ENCODE measurements around the gene VAMP1. TPM values are rescaled to one million over a fixed set of nuclear protein-coding genes. Genes with fewer than 3 reads are reported as not detected.

VAMP1 gene
- total and polyA plus RNA-seq, 2 donors (not counting 3 experiments of a cell fraction or from before 2014, with no cell fraction given): 7.0 to 9.0 TPM

GRCh38 chr12:6507102-6507998 is 36.9 kb upstream of the VAMP1 start:
- peak overlapping the region; percentile 7 for H2AFZ ChIP-seq (ENCODE audit: low read depth, low read length)
- no peak for FAIRE-seq

More at GRCh38 chr12:6507102-6507998, 36.9 kb upstream of the VAMP1 start:
- Histone ChIP-seq H3K36me3 (ENCODE audit: control insufficient read depth in 2 of 2, extremely low read depth in 1 of 2, insufficient read depth in 2 of 2, low read length in 2 of 2) (peaks cover 3 to 7% of the 10 kb centered on the region in 2 experiments), H3K9ac (replicated peaks; ENCODE audit: extremely low read depth, insufficient read depth, low read length) (no peak overlapping the region), H3K4me3 (replicated peaks in 1 of 3; ENCODE audit: insufficient read depth in 1 of 3, low read depth in 1 of 3, low read length in 3 of 3) (no peak overlapping the region), H3K9me1 (replicated peaks; ENCODE audit: control insufficient read depth, extremely low read depth, insufficient read depth, low read length) (no peaks in the 10 kb centered on the region), H3K79me2 (ENCODE audit: control insufficient read depth, insufficient read depth, low read length) (peaks cover 36% of the 10 kb centered on the region), H3K4me1 (ENCODE audit: control insufficient read depth, extremely low read depth, insufficient read depth, low read length) (peaks cover 2% of the 10 kb centered on the region), H4K20me1 (replicated peaks; ENCODE audit: control insufficient read depth, extremely low read depth, insufficient read depth, low read length) (no peaks in the 10 kb centered on the region), H3K4me2 (ENCODE audit: insufficient read depth, low read length) (no peak overlapping the region), H3K9me3 (replicated peaks; ENCODE audit: control insufficient read depth, insufficient read depth, low read length) (no peaks in the 10 kb centered on the region), H3K27ac (ENCODE audit: insufficient read depth, low read depth, low read length) (no peak overlapping the region), H3K27me3 (ENCODE audit: control insufficient read depth in 2 of 2, insufficient read depth in 2 of 2, low read length in 2 of 2) (no peaks in the 10 kb centered on the region)
- TSS peak; percentile 69 for BruUV-seq (replicated peaks)
- ChIA-PET POLR2A (interaction anchor here (0.9 kb wide), 1 partner anchor 15 kb away, joined by 3 read pairs; the partner anchor contains the start of gene MRPL51), CTCF (interaction anchor here (0.9 to 1.2 kb wide), 2 partner anchors 14 to 30 kb away, joined by 3 to 5 read pairs; partner anchors contain the start of gene MRPL51)
- DNase-seq (ENCODE audit: low read depth, low spot score): peak; percentile 39
- TF ChIP-seq MYC (IDR thresholded peaks at IDR 0.05; ENCODE audit: low read depth, low read length) (no peak), MAX (IDR thresholded peaks at IDR 0.05; ENCODE audit: insufficient read depth, insufficient read length) (no peak), POLR2AphosphoS5 (IDR thresholded peaks at IDR 0.05; ENCODE audit: insufficient read depth, low read depth, low read length) (no peak), FOS (IDR thresholded peaks at IDR 0.05; ENCODE audit: borderline replicate concordance, insufficient read depth, low read length) (no peak), JUN (IDR thresholded peaks at IDR 0.05; ENCODE audit: borderline replicate concordance, insufficient read depth, insufficient read length, low read depth) (no peak), GATA2 (IDR thresholded peaks at IDR 0.05; ENCODE audit: insufficient read depth, insufficient read length, low read depth, low read length) (no peak), EZH2 (IDR thresholded peaks at IDR 0.05; ENCODE audit: borderline replicate concordance, low read depth, low read length, severe bottlenecking) (no peak)
- TF ChIP-seq, protein P1, sequence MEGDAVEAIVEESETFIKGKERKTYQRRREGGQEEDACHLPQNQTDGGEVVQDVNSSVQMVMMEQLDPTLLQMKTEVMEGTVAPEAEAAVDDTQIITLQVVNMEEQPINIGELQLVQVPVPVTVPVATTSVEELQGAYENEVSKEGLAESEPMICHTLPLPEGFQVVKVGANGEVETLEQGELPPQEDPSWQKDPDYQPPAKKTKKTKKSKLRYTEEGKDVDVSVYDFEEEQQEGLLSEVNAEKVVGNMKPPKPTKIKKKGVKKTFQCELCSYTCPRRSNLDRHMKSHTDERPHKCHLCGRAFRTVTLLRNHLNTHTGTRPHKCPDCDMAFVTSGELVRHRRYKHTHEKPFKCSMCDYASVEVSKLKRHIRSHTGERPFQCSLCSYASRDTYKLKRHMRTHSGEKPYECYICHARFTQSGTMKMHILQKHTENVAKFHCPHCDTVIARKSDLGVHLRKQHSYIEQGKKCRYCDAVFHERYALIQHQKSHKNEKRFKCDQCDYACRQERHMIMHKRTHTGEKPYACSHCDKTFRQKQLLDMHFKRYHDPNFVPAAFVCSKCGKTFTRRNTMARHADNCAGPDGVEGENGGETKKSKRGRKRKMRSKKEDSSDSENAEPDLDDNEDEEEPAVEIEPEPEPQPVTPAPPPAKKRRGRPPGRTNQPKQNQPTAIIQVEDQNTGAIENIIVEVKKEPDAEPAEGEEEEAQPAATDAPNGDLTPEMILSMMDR (IDR thresholded peaks at IDR 0.05; ENCODE audit: extremely low read depth in 1 of 2, insufficient read depth in 1 of 2, low read depth in 1 of 2, low read length in 2 of 2): no peak
- dilution Hi-C loops (cut with MboI; ENCODE audit: extremely low pct_ligation_motif_present, low sequenced_read_pairs) (no loop called here), intact Hi-C loops (cut with micrococcal nuclease) (no loop called here)

All from endothelial cell of umbilical vein (primary cell).